ENCODE results near the gene ATP9A.
"Not testable (repeated sequence)": the region's sequence is repeated elsewhere in the genome, so short reads cannot be mapped to it uniquely, and the experiment has no call there.

Gene ATP9A

DNA sequence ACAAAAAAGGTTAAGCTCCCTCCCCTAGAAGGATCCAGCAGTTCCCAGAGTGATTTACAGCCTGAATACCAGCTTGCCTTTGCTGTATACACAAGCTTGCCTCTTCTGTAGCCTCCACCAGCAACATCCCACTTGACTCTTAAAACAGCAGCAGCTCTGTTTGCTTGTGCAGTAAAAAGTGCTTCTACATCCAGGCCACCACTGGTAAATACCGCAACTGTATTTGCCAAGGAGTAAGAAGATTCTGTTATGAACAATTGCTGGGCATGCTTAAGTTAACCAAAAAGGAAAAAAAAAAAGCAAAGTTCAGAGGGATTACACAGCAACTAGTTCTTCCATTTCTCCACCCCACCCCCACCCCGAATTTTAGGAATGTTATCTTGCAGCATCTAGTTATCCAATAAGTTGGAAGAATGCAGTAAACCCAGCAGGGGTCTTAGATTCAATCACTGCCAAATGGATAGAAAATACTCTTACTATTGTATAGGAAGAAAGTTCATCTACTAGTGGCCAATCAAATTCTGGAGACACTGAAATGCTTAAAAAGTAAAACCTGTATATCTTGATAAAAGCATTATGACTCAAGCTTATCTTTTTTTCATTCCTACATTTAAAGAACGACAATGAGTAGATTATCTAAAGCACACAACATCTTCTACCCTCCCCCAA, 29.3 kb upstream of the ATP9A start:
- DNase-seq (ENCODE audit: low read depth, low spot score) = no peak

DNA sequence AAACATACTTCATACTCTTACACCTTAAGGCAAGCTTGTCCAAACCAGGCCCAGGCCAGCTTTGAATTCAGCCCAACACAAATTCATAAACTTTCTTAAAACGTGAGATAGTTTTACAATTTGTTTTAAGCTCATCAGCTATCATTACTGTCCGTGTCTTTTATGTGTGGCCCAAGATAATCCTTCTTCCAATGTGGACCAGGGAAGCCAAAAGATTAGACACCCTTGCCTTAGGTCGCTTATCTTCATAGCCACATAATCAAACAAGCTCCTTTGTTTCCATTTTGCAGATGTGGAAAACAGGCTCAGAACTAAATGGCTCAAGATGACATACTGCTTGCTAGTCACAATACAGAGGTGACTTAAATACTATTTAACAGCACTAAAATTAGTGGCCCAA, 28.1 kb upstream of the ATP9A start:
- DNase-seq (ENCODE audit: low read depth, low spot score) = no peak

DNA sequence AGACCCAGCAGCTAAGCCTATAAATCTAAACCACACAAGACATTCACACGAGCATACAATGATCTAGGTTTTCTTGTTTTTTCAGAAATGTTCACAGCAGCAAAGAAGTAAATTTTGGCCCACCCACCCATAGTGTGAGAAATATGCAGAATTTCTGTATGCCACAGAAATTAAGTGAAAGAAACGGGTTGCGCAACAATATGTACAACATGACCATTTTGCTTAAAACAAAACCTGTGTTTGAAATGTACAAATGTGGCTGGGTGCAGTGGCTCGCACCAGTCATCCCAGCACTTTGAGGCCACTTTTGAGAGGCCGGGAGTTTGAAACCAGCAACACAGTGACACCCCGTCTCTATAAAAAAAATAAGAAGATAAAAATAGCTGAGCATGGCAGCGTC, 24.8 kb upstream of the ATP9A start:
- DNase-seq (ENCODE audit: low read depth, low spot score) = no peak

DNA sequence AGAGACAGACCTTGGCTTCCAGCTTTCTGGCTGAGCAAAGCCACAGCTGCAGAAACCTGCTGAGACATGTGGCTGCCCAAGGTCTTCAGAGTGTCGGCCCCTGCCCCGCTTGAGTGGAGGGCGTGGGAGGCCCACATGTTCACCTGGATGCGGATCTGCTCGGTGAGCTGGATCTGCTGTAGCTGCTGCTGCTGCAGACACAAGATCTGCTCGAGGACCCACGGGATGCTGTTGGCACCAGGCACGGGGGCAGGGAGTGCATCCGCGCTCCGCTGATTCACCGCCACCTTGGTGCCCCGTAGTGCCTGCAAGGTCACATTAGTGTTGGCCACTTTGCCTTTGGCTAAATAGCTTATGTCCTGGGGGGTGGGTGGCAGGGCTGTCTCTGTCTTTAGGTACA, 23.4 kb upstream of the ATP9A start:
- no peak for DNase-seq (ENCODE audit: low read depth, low spot score)

DNA sequence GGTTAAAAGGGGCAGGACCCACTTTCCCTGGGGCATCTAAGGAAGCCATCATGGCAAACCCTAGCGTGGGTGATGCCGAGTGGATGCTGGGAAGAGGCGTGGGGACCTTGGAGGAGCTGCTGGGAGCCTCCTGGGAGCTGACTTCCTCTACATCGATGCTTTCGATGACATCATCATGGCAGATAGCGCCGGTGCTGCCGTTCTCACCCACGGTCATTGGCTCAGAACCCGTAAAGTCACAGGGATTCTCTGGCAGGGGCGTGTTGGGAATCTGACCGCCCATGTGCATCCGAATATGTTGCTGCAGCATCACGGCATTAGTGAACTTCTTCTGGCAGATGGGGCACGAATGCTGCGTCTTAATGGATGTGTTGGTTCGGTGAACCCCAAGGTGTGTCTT, 22.1 kb upstream of the ATP9A start:
- DNase-seq (ENCODE audit: low read depth, low spot score) = no peak

DNA sequence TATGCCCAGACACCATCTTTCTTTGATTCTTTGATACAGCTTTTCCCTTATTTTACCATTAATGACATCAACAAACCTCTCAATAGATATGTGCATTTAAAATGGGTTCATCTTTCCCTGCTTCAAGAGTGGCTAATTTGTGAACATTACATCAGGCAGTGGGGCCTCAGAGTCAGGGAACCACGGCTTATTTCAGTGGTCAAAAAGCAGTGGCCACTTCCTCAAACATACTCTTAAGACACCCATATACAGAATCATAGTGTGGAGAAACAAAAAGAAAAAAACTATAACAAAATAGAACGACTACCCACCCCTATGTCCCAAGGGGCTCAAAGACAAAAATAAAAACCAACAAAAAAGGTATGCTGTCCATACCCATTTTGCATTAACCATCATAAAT, 21.2 kb upstream of the ATP9A start:
- DNase-seq (ENCODE audit: low read depth, low spot score) = no peak

DNA sequence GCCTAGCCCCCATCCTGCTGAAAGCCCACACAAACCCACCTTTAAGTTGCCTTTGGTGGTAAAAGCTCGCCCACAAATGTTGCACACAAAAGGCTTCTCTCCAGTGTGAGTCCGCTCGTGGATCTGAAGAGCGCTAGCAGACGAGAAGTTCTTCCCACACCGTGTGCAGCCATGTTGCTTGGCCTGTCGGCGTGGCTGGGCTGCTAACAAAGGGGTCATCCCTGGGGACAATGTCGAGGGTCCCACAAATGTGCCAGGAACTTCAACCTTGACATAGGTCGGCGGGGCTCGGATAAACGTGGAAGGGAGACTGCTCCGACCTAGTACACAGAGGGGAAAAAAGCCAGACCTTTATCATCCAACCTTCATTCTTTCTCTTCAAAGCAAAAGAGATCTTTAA, 20.6 kb upstream of the ATP9A start:
- DNase-seq (ENCODE audit: low read depth, low spot score) = no peak

DNA sequence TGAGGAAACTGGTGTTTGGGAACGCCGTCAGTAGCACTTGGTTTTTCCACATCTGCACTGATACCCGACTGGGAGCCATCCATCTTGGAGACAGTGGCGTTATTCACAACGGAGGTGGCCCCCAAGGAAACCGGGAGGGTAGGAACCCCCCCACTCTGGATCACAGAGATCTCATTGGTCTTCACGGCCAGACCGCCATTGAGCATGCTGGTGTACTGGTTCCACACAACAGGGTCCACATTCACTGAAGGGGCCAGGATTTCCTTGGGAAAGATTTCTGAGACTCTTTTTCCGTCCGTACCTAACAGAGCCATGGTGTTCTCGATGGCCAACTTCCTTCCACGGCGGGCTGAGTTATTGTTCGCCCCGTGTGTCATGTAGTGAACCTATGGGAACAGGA, 16.1 kb upstream of the ATP9A start:
- DNase-seq (ENCODE audit: low read depth, low spot score) = no peak

DNA sequence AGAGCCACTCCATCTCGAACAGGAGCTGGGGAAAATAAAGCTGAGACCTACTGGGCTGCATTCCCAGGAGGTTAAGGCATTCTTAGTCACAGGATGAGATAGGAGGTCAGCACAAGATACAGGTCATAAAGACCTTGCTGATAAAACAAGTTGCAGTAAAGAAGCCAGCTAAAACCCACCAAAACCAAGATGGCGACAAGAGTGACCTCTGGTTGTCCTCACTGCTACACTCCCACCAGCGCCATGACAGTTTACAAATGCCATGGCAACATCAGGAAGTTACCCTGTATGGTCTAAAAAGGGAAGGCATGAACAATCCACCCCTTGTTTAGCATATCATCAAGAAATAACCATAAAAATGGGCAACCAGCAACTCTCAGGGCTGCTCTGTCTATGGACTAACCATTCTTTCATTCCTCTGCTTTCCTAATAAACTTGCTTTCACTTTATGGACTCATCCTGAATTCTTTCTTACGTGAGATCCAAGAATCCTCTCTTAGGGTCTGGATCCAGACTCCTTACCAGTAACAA, 10.1 kb upstream of the ATP9A start:
- not testable (repeated sequence) for DNase-seq (ENCODE audit: low read depth, low spot score)

DNA sequence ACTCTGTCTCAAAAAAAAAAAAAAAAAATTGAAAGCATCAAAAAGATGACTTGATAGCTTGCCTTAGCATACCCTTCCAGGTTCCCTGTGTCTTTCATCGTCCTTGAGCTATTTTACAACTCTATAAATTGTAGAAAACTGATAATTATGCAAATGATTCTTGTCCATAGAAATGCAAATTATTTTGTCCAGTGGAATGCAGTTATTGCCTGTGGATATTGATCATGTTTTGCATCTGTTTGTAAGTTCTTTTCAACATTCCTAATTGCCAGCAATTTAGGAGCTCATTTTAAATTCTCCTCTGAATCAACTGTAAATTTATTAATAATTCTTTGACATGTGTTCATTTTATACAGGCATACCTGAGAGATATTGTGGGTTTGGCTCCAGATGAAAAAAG, 7.1 kb upstream of the ATP9A start:
- no peak for DNase-seq (ENCODE audit: low read depth, low spot score)

DNA sequence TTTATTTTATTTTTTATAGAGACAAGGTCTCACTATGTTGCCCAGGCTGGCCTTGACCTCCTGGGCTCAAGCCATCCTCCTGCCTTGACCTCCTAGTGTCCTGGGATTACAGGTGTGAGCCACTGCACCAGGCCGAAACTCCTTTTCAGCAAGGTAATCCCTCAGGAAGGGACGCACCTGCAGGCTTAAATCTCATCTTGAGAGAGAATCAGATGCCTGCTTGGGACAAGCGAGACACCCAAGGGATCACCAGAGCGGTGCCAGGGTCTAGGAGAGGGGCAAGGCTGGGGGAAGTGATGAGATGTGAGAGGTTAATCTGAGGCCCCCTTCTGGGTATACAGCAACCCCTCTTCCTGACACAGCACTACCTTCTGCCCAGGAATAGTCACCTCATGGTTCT, 4.0 kb upstream of the ATP9A start:
- DNase-seq (ENCODE audit: low read depth, low spot score) = no peak

DNA sequence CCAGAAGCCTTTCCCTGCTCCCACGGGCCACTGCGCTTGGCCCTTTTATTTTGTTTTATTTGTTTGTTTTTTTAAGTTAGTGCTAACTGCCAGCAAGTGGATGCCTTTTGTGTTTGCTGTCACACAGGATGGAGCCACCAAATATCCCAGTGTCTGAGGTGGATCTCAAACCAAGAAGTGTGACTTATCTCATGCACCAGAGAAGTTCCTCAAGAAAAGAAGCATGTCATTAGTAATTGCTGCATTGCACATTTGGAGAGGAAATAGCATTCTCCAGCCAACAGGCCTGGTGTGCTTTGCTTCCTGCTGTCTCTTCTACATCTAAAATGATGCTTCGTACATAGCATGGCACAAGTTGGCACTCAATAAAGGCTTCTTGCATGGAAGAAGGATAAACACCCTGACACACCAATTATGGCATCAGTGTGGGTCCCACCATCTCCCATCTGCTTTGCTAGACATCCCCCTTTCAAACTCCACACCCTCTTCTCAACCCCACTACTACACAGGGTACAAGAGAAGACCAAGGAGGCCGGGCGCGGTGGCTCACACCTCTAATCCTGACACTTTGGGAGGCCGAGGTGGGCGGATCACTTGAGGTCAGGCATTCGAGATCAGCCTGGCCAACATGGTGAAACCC, 1.9 kb upstream of the ATP9A start:
- no peak for DNase-seq (ENCODE audit: low read depth, low spot score)

DNA sequence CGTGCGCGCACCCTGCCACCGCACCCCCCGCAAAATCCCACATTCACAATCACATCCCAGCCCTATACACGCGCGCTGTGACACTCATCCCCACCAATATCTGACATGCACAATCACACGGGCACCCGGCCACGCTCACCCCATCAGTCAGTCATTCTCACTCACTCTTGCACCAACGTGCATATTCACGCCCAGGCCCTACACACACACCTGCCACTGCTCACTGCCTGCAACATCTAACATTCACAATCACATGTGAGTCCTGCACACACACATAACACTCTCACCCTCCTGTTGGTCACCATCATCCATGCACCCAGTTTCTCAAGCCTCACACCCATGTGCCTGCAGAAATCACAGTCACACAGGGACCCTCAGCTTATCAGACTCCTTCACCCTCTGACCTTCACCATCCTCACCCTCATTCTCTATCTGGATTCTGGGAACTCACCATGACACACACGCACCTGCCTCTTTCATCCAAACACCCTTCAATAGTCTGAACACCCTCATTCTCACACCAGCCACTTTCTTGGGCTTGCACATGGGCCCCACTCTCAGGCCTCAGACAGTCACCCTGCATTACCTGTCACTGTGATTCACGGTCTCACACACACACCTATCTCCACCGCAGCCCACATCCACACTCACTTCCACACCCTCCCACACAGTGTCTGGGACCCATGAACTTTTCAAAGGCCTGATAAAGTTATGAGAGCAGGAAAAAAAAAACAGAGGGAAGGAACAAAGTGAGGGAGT, 748 bp upstream of the ATP9A start:
- DNase-seq (ENCODE audit: low read depth, low spot score) = no peak

DNA sequence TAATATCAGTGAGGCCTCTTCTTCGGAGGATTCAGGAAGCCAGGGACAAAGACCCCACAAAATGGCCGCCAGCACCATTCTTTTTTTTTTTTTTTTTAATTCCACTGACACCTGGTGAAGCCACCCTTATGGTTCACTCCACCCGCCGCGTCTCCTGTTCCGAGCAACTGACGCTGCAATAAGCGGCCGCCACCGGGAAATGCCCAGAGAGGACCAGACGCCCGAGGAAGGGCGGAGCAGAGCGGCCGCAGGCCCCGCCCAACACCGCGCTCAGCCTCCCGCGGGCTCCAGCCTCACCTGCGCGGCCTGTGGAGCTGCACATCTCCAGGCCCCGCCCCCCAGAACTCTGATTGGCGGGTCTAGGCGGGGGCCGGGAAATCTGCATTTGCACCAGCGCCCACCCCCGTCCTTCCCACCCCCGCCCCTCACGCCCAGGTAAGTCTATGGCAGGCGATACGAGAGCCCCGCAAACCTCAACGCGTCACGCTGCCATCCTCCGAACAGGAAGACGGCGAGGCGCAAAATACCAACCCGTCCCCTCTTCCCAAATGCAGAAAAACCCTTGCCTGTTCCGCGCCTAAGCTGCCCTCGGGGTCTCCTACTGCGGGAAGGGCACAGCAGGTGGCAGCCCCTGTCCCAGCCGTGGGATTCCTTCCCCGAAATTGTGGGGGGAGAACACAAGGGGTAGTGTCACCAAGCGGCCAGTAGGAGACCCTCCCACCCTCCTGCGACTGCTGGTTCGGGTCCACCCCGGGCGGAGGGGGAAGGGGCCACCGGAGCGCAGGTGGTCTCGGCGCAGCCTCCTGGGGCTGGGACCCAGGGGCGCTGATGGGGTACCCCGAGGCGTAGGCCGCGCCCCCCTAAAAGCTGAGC, 960 bp downstream of the ATP9A start:
- DNase-seq (ENCODE audit: low read depth, low spot score) = no peak

DNA sequence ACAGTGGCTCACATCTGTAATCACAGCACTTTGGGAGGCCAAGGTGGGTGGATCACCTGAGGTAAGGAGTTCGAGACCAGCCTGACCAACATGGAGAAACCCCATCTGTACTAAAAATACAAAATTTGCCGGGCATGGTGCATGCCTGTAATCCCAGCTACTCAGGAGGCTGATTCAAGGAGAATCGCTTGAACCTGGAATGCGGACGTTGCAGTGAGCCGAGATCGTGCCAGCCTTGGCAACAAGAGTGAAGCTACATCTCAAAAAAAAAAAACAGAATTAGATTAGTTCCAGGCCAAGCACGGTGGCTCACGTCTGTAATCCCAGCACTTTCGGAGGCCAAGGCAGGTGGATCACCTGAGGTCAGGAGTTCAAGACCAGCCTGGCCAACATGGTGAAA, 2.8 kb downstream of the ATP9A start:
- DNase-seq (ENCODE audit: low read depth, low spot score) = not testable (repeated sequence)

DNA sequence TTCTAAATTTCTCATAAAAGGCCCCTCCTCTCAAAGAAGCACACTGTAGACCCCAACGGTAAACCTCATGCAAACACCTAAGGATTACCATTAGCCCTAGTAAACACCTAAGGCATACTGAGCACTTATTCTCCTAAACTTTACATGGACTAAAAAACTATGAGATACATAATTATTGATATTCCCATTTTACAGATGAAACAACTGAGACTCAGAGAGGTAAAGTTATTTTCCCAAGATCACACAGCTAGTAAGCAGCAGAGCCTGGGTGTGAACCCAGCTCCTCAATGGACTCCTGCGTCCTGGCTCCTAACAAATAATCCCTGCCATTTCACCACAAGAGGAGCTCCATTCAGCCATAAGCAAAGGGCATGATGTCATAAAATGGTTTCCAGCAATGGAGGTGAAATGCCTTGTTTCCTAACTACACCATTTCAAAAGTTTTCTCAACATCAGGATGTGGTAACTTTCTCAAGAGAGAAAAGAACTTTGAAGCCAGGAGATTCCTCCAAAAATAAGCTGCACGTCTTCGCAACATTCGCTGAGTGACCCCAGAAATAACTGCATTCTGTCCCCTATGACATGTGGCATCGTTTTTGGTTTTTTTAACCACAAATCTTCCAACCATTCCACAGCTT, 4.1 kb downstream of the ATP9A start:
- no peak for DNase-seq (ENCODE audit: low read depth, low spot score)

DNA sequence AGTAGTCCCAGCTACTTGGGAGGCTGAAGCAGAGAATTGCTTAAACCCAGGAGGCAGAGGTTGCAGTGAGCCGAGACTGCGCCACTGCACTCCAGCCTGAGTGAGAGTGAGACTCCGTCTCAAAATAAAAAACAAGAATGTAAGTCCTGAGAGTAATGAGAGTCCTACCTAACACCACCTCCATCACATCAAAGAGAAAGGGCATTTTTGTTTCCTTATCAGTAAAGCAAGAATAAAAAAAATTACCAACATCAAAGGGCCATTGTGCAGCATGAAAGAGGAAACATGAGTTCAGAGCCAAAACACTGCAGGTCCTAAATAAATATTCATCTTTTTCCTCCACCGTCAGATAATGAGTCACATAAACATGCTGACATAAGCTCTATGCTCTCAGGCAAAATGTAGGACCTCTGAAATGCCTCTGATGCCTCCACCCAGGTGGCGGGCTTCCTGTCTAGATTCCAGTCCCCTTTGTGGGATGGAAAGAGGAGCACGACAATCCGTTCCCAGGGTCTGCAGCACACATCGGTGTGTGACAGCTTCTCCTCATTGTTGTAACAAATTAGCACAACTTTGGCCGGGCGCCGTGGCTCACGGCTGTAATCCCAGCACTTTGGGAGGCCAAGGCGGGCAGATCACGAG, 7.2 kb downstream of the ATP9A start:
- no peak for DNase-seq (ENCODE audit: low read depth, low spot score)

DNA sequence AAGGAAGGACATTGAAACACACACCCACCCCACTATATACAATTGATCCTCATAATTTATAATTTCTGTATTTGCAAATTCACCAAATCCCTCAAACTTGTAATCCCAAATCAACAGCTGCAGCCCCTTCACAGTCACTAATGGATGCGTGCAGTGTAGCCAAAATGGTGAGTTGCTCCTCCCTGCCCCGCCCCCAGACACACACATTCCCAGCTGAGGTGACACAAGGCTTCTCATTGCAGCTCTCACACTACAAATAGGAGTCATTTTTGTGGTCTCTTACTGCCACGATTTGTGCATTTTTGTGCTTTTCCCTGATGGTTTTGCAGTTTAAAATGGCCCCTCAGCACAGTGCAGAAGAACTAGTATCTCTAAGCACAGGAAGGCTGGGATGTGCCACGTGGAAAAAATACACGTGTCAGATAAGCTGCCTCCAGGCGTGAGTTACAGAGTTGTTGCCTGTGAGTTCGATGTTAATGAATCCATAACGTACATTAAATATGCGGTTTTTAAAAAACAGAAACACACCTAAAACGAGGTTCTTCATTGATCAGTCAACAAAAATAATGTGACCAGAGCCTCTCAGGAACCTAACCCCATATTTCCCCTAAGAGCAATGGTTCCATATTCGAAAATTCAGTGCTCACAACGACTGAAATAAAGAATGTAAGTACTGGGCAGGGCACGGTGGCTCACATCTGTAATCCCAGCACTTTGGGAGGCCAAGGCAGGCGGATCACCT, 8.2 kb downstream of the ATP9A start:
- DNase-seq (ENCODE audit: low read depth, low spot score) = no peak

DNA sequence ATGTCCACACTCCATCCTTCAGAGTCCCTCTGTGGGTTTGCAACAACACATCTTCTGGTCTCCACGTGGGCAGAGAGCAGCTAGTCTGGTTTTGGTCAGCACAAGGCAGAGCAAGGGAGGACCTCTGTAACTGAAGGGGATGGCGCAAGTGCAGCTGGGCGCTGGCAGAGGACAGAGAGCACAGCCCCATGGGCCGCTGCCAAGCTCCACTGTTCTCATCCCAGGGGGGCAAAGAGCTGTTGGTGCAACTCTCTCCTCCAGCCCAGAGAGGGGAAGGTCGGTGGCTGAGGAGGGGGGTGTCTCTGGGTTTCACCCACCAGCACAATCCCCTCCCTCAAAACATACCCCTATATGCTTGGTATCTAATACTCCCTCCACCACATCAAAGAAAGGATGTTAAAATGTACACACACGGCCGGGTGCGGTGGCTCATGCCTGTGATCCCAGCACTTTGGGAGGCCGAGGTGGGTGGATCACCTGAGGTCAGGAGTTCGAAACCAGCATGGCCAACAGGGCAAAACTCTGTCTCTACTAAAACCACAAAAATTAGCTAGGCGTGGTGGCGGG, 9.1 kb downstream of the ATP9A start:
- no peak for DNase-seq (ENCODE audit: low read depth, low spot score)

DNA sequence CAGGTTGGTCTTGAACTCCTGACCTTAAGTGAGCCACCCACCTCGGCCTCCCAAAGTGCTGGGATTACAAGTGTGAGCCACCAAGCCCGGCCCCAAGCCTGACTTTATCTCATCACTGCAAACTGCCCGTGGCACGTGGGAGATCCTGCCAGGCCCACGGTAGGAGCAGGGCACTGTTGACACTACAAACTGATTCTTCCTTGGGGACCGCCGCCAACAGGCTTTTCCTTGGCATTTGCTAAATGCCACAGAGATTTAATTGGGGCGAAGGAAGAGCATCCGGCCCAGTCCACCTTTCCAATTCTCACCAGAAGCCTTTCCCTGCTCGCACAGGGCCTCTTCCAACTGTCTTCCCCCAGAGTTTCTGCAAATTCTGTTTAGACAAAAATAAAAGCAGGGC, 11.0 kb downstream of the ATP9A start:
- no peak for DNase-seq (ENCODE audit: low read depth, low spot score)

Measured in smooth muscle cell of the brain vasculature (primary cell).